ENCODE measurements around the gene RHEB. TPM values are rescaled to one million over a fixed set of nuclear protein-coding genes. Genes with fewer than 3 reads are reported as not detected.

The RHEB gene
- total RNA-seq, 2 experiments from 2014 or later = 57.6 to 93.2 TPM

DNA sequence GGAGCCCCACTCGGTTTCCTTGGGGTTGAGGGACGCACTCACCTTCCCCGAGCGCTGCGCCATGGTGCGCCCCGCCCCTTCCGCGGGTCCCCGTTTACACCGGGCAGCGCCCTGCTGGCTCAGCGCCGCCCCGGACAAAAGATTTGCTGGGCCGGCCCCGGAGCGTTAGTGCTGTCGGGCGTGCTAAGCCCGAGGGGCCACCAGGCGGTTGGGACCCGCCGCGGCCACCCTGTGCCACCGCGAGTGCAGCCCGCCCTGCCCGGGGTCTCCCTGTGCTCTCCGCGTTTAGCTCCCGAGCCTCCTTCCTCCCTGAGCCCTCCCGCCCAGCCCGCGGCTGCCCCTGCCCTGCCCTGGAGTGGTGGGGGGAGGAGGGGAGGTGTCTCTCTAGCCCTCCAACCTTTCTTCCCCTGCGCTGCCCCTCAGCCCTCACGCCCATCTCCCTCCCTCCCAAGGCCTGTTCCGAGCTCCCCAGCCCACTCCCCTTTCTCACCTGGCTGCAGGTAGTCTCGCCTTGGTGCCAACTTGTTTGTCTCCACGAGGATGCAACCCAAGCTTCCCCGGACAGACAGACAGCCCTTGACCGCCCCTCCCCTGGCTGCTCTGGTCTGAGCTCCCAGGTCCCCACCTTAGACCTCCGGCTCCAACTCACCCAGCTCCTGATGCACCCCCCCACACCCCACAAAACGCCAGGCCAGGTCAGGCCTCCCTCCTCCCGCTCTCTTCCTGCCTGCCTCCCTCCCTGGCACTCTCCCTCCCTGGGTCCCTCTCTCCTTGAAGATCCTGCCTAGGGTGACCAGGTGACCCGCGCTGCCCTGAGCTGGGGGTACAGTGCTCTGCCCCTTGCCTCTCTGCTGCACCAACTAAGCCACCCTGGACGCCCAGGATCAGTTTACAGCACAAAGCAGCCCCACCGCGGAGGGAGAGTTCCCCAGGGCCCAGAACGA is 79.6 kb downstream of the RHEB start, which contains the start of gene CRYGN:
CRYGN (minus strand) TSS at position 287 of the 944 bp plus-strand sequence; CDS start at position 63, 224 bp downstream.
- intact Hi-C loops (cut with micrococcal nuclease; ENCODE audit: unreplicated experiment) = loop anchor here (10.0 kb wide), 1 partner anchor 325 kb away; no protein-coding TSS in a partner anchor
- CTCF ChIA-PET (ENCODE audit: unreplicated experiment) = no interaction called here
- no TSS peak for BruUV-seq (replicated peaks)
- H4K20me1 ChIP-seq (ENCODE audit: insufficient read depth, low read length) = no peaks in the 10 kb centered on the region
- no peaks in the 10 kb centered on the region for H3K4me1 ChIP-seq (ENCODE audit: insufficient read depth, low read length, poor library complexity, severe bottlenecking)
- H2AFZ ChIP-seq (ENCODE audit: low read length) = no peak within 1 kb of the TSS
- no peak for DNase-seq (ENCODE audit: low spot score)
- H3K9me3 ChIP-seq (ENCODE audit: low read length) = no peaks in the 10 kb centered on the region
- no peaks in the 10 kb centered on the region for H3K79me2 ChIP-seq (ENCODE audit: insufficient read depth, low read depth, low read length)
- TF ChIP-seq EZH2phosphoT487 (IDR thresholded peaks at IDR 0.05; ENCODE audit: borderline replicate concordance, low read depth, low read length) = no peak
- TF ChIP-seq, protein P1, sequence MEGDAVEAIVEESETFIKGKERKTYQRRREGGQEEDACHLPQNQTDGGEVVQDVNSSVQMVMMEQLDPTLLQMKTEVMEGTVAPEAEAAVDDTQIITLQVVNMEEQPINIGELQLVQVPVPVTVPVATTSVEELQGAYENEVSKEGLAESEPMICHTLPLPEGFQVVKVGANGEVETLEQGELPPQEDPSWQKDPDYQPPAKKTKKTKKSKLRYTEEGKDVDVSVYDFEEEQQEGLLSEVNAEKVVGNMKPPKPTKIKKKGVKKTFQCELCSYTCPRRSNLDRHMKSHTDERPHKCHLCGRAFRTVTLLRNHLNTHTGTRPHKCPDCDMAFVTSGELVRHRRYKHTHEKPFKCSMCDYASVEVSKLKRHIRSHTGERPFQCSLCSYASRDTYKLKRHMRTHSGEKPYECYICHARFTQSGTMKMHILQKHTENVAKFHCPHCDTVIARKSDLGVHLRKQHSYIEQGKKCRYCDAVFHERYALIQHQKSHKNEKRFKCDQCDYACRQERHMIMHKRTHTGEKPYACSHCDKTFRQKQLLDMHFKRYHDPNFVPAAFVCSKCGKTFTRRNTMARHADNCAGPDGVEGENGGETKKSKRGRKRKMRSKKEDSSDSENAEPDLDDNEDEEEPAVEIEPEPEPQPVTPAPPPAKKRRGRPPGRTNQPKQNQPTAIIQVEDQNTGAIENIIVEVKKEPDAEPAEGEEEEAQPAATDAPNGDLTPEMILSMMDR (conservative IDR thresholded peaks at IDR 0.05; ENCODE audit: low read length) = no peak
- H3K4me3 ChIP-seq (ENCODE audit: low read depth, low read length, poor library complexity, severe bottlenecking) = no peak within 1 kb of the TSS
- no peaks in the 10 kb centered on the region for H3K36me3 ChIP-seq (ENCODE audit: insufficient read depth, low read length)
- H3K4me2 ChIP-seq (ENCODE audit: low read length) = no peak within 1 kb of the TSS
- no peaks in the 10 kb centered on the region for H3K9me2 ChIP-seq (ENCODE audit: insufficient read depth, low read length)
- no peak within 1 kb of the TSS for H3K27ac ChIP-seq (ENCODE audit: low read depth, low read length, poor library complexity, severe bottlenecking)
- POLR2A ChIA-PET = no interaction called here

DNA sequence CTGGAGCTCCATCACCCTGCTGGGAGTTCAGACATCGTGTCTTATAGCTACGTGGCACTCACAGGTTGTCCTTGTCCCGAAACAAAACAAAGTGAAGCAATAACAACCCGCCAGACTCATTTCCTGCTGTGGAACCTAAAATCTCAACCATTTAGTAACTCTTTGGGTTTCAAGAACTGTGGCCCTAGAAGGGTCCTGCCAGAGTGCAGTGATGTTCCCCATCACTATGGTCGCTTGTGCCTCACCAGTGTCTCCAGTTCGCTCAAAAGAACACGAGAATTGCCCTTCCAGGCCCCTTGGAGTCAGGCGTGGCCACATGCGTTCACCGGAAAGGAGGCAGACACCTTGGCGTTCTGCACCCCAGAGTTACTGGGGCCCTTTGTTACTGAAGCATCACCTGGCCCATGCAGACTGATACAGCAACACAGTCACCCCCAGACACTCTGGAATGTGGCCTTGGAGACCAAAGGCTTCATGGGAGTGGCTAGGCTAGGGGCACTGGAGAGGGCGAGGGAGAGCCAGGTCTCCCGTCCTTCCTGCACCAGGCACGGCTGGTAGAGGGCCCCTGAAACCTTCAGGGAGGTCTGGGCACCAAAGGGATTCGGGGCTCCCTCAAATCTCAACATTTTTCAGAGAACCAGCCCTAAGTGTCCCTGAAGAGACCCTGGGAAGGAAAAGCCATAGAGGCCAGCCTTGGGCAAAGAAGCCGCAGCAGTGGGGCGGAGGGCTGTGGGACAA is 80.7 kb downstream of the RHEB start:
- no peaks in the 10 kb centered on the region for H3K36me3 ChIP-seq (ENCODE audit: insufficient read depth, low read length)
- H3K4me1 ChIP-seq (ENCODE audit: insufficient read depth, low read length, poor library complexity, severe bottlenecking) = no peaks in the 10 kb centered on the region
- no TSS peak for BruUV-seq (replicated peaks)
- no peak for DNase-seq (ENCODE audit: low spot score)
- H3K79me2 ChIP-seq (ENCODE audit: insufficient read depth, low read depth, low read length) = no peaks in the 10 kb centered on the region
- H3K27ac ChIP-seq (ENCODE audit: low read depth, low read length, poor library complexity, severe bottlenecking) = no peak overlapping the region
- no peak for TF ChIP-seq EZH2phosphoT487 (IDR thresholded peaks at IDR 0.05; ENCODE audit: borderline replicate concordance, low read depth, low read length)
- TF ChIP-seq, protein P1 (conservative IDR thresholded peaks at IDR 0.05; ENCODE audit: low read length) = no peak
- H3K4me3 ChIP-seq (ENCODE audit: low read depth, low read length, poor library complexity, severe bottlenecking) = no peak overlapping the region
- no peak overlapping the region for H2AFZ ChIP-seq (ENCODE audit: low read length)
- ChIA-PET CTCF (ENCODE audit: unreplicated experiment) (no interaction called here), POLR2A (no interaction called here)
- H3K4me2 ChIP-seq (ENCODE audit: low read length) = no peak overlapping the region
- H4K20me1 ChIP-seq (ENCODE audit: insufficient read depth, low read length) = no peaks in the 10 kb centered on the region
- intact Hi-C loops (cut with micrococcal nuclease; ENCODE audit: unreplicated experiment) = no loop called here
- no peaks in the 10 kb centered on the region for H3K9me3 ChIP-seq (ENCODE audit: low read length)
- no peaks in the 10 kb centered on the region for H3K9me2 ChIP-seq (ENCODE audit: insufficient read depth, low read length)

Data from OCI-LY7 (cell line).